H1 (cell line): Measurements from ENCODE around the gene WNT2. TPM values are rescaled to one million over a fixed set of nuclear protein-coding genes. Genes with fewer than 3 reads are reported as not detected.

Source experiments
- CTCF ChIA-PET: fragments of 300-600 bp; sonication (Branson Sonifier 250); formaldehyde crosslinking; loops from one replicate; lab custom pipeline; 2021; ENCODE audit not compliant: partially characterized antibody; lab: Charles Lee
- POLR2A ChIA-PET: fragments of 300-600 bp; sonication (Branson Sonifier 250); formaldehyde crosslinking; loops from one replicate; lab custom pipeline; 2021; ENCODE audit warnings: inconsistent platforms; ENCODE audit not compliant: partially characterized antibody; lab: Charles Lee
- DNase-seq, 2 experiments: peaks; one replicate each; pipeline versions ENCODE4 v3.0.0 to v3.0.0-alpha.2; 2010 to 2022; ENCODE audit warnings: low spot score in 2 of 2, low read depth in 1 of 2, mixed read lengths in 1 of 2
- FAIRE-seq: peaks from 2 replicates; lab custom pipeline; 2011; peaks lifted over from hg19 to GRCh38; lab: Jason Lieb, UNC
- H2AFZ ChIP-seq: 2 replicates; pipeline ENCODE4 v1.8.1; 2012; ENCODE audit warnings: low read length, inconsistent platforms
- H2AK5ac ChIP-seq: 2 replicates; pipeline ENCODE4 v1.6.1; 2013; ENCODE audit warnings: low read depth, low read length
- H2BK120ac ChIP-seq: replicated peaks from 2 replicates; pipeline ENCODE3; 2013; ENCODE audit warnings: low read depth, low read length, inconsistent platforms
- H2BK12ac ChIP-seq: 2 replicates; pipeline ENCODE4 v1.6.1; 2013; ENCODE audit warnings: low read depth, low read length
- H2BK15ac ChIP-seq: 2 replicates; pipeline ENCODE4 v1.6.1; 2013; ENCODE audit warnings: low read length
- H2BK20ac ChIP-seq: 2 replicates; pipeline ENCODE4 v1.6.1; 2013; ENCODE audit warnings: low read length
- H2BK5ac ChIP-seq: 2 replicates; pipeline ENCODE4 v1.6.1; 2013; ENCODE audit warnings: low read depth, low read length
- H3K14ac ChIP-seq: 2 replicates; pipeline ENCODE4 v1.6.1; 2013; ENCODE audit warnings: inconsistent platforms; ENCODE audit not compliant: insufficient read length
- H3K18ac ChIP-seq: 2 replicates; pipeline ENCODE4 v1.6.1; 2013; ENCODE audit warnings: low read length; ENCODE audit errors: extremely low read depth
- H3K23ac ChIP-seq: 2 replicates; pipeline ENCODE4 v1.6.1; 2013; ENCODE audit warnings: inconsistent platforms; ENCODE audit not compliant: insufficient read length
- H3K23me2 ChIP-seq: 2 replicates; pipeline ENCODE4 v1.6.1; 2013; ENCODE audit warnings: low read depth, low read length
- H3K27ac ChIP-seq: 2 replicates; pipeline ENCODE4 v1.6.1; 2011; ENCODE audit warnings: low read depth, low read length, inconsistent platforms
- H3K27me3 ChIP-seq, 4 experiments: replicated peaks in 1 of 4; 1 replicate in 1 of 4; 2 replicates in 3 of 4; pipeline versions ENCODE4 v1.6.1 to v1.8.1; 2011 to 2013; ENCODE audit warnings: low read length in 3 of 4, mild to moderate bottlenecking in 3 of 4, inconsistent platforms in 2 of 4, mixed read lengths in 2 of 4, moderate library complexity in 1 of 4; ENCODE audit not compliant: control insufficient read depth in 3 of 4, insufficient read depth in 3 of 4; ENCODE audit errors: extremely low read depth in 1 of 4
- H3K36me3 ChIP-seq, 4 experiments: 2 replicates each; pipeline versions ENCODE4 v1.6.1 to v1.8.1; 2011 to 2013; ENCODE audit warnings: mild to moderate bottlenecking in 4 of 4, low read length in 3 of 4, moderate library complexity in 2 of 4, control low read depth in 1 of 4, inconsistent platforms in 1 of 4; ENCODE audit not compliant: insufficient read depth in 4 of 4, control insufficient read depth in 2 of 4
- H3K4ac ChIP-seq: replicated peaks from 2 replicates; pipeline ENCODE3; 2013; ENCODE audit warnings: low read length, low read depth, mixed read lengths, inconsistent platforms; ENCODE audit not compliant: insufficient read length
- H3K4me1 ChIP-seq, 4 experiments: replicated peaks in 1 of 4; 1 replicate in 1 of 4; 2 replicates in 3 of 4; pipeline versions ENCODE4 v1.6.1 to v1.8.1; 2011 to 2013; ENCODE audit warnings: low read length in 3 of 4, inconsistent platforms in 2 of 4, mixed read lengths in 1 of 4; ENCODE audit not compliant: insufficient read depth in 4 of 4, control insufficient read depth in 3 of 4
- H3K4me2 ChIP-seq, 2 experiments: 2 replicates each; pipeline versions ENCODE4 v1.6.1 to v1.8.1; 2011 to 2013; ENCODE audit warnings: low read depth in 2 of 2, low read length in 2 of 2, control low read depth in 1 of 2, inconsistent platforms in 1 of 2, mild to moderate bottlenecking in 1 of 2; ENCODE audit not compliant: insufficient read depth in 1 of 2
- H3K4me3 ChIP-seq, 4 experiments: fragments of 200-600, 300-600 bp in 1 of 4; sonication (generic), shearing (Covaris generic), sonication (Bioruptor Twin) in 1 of 4; 2 replicates each; pipeline versions ENCODE4 v1.5.1 to v1.8.1; 2011 to 2016; ENCODE audit warnings: low read length in 4 of 4, low read depth in 3 of 4, control low read depth in 2 of 4, inconsistent platforms in 2 of 4, mild to moderate bottlenecking in 2 of 4, mixed read lengths in 1 of 4, moderate library complexity in 1 of 4; ENCODE audit not compliant: insufficient read depth in 2 of 4; ENCODE audit errors: extremely low read depth in 1 of 4
- H3K56ac ChIP-seq: replicated peaks from 2 replicates; pipeline ENCODE3; 2013; ENCODE audit warnings: low read depth, mild to moderate bottlenecking, mixed read lengths, low read length, inconsistent platforms; ENCODE audit not compliant: insufficient read length
- H3K79me1 ChIP-seq: 2 replicates; pipeline ENCODE4 v1.6.1; 2013; ENCODE audit warnings: low read depth, low read length, control low read depth
- H3K79me2 ChIP-seq, 2 experiments: 2 replicates each; pipeline versions ENCODE4 v1.6.1 to v1.8.1; 2012 to 2013; ENCODE audit warnings: low read length in 2 of 2, mild to moderate bottlenecking in 2 of 2, inconsistent platforms in 1 of 2; ENCODE audit not compliant: insufficient read depth in 2 of 2, control insufficient read depth in 1 of 2
- H3K9ac ChIP-seq, 4 experiments: replicated peaks in 1 of 4; 1 replicate in 1 of 4; 2 replicates in 3 of 4; pipeline versions ENCODE4 v1.6.1 to v1.8.1; 2011 to 2013; ENCODE audit warnings: low read depth in 3 of 4, low read length in 3 of 4, control low read depth in 2 of 4, mild to moderate bottlenecking in 2 of 4, moderate library complexity in 2 of 4, inconsistent platforms in 1 of 4; ENCODE audit errors: extremely low read depth in 1 of 4
- H3K9me3 ChIP-seq, 2 experiments: 2 replicates each; pipeline versions ENCODE4 v1.6.1 to v1.8.1; 2012 to 2013; ENCODE audit warnings: mild to moderate bottlenecking in 2 of 2, moderate library complexity in 2 of 2, control low read depth in 1 of 2, inconsistent platforms in 1 of 2, low read depth in 1 of 2, low read length in 1 of 2, mixed read lengths in 1 of 2; ENCODE audit not compliant: insufficient read depth in 2 of 2
- H4K20me1 ChIP-seq, 2 experiments: replicated peaks in 1 of 2; 2 replicates each; pipeline versions ENCODE3 to v1.8.1; 2011 to 2013; ENCODE audit warnings: inconsistent platforms in 2 of 2, low read length in 2 of 2, mild to moderate bottlenecking in 1 of 2; ENCODE audit not compliant: insufficient read depth in 2 of 2, control insufficient read depth in 1 of 2
- H4K5ac ChIP-seq: 2 replicates; pipeline ENCODE4 v1.6.1; 2013; ENCODE audit warnings: low read length, low read depth, mixed read lengths, inconsistent platforms; ENCODE audit not compliant: insufficient read length
- H4K8ac ChIP-seq: 2 replicates; pipeline ENCODE4 v1.8.0; 2013; ENCODE audit warnings: mild to moderate bottlenecking, moderate library complexity, low read length, inconsistent platforms; ENCODE audit not compliant: insufficient read depth; ENCODE audit errors: extremely low read depth
- H4K91ac ChIP-seq: replicated peaks from 2 replicates; pipeline ENCODE3; 2013; ENCODE audit warnings: low read length, mixed read lengths, inconsistent platforms; ENCODE audit not compliant: insufficient read length
- BCL11A ChIP-seq, 2 experiments: IDR thresholded peaks; one replicate each; pipeline ENCODE4 v1.6.1; 2011; ENCODE audit warnings: low read depth in 2 of 2, low read length in 2 of 2, mild to moderate bottlenecking in 2 of 2
- HDAC6 ChIP-seq: IDR thresholded peaks from one replicate; pipeline ENCODE4 v1.7.1; 2012; ENCODE audit warnings: low read depth, mild to moderate bottlenecking, inconsistent platforms, low read length, moderate library complexity
- WGBS, 2 experiments: shearing (Covaris generic) in 1 of 2; methylation state at CpG; one replicate each; pipeline versions ENCODE4 v1.1.6 to v1.1.7; 2013 to 2015; ENCODE audit warnings: low lambda C conversion rate in 2 of 2, mixed read lengths in 2 of 2, inconsistent platforms in 1 of 2, low coverage in 1 of 2, missing lambda C conversion rate in 1 of 2; ENCODE audit not compliant: insufficient replicate concordance in 2 of 2, insufficient coverage in 1 of 2, insufficient read length in 1 of 2; ENCODE audit errors: extremely low coverage in 1 of 2, missing lambda C conversion rate in 1 of 2; 5-methylcytosine and 5-hydroxymethylcytosine counted together
- polyA plus RNA-seq, 7 experiments: library from polyadenylated mRNA; depleted of rRNA in 3 of 7; stranded (reverse) in 5 of 7; unstranded in 2 of 7; fragments of >200 nt in 5 of 7; fragments of 200-250 nt in 2 of 7; gene quantifications; 1 replicate in 5 of 7; 2 replicates in 1 of 7; 4 replicates in 1 of 7; pipeline versions ENCODE4 v1.2.1 to v1.2.3, GENCODE V29; 2011 to 2013; ENCODE audit warnings: missing spikeins in 2 of 7, mixed read lengths in 2 of 7
- total RNA-seq: library from RNA; stranded (reverse); fragmentation: NEBNext Ultra II Directional; extraction: Animal tissue kit (Norgen Biotek cat#: 25700); gene quantifications from 2 replicates; pipeline ENCODE4 v1.2.1, GENCODE V29; 2021

The WNT2 gene
- total and polyA plus RNA-seq, 2 of the 8 experiments (the other 6 are each of a cell fraction or from before 2014, with no cell fraction given), result not detected

DNA sequence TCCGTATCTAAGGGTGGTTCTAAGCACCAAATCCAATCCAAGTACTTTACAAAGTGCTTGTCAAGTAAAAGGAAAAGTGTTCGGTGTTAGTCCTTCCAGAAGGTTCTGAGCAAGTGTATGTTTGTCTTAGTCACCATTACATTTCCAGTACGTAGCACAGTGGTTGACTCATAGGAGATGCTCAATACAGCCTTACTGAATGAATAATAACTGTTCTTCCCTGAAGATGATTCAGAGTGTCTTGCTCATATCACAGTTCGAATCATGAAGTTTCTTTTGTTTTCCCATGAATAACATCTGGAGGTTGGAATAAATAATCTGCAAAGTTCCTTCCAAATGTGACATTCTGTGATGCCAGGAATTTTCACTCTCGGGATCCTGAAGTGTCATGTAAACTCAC lies 53.4 kb downstream of the WNT2 start:
- Histone ChIP-seq H4K5ac (no peak overlapping the region), H3K56ac (no peak overlapping the region), H3K4me2 (no peak overlapping the region), H4K8ac (no peak overlapping the region), H3K79me2 (no peaks in the 10 kb centered on the region), H4K91ac (no peak overlapping the region), H2BK5ac (no peak overlapping the region), H3K27me3 (no peaks in the 10 kb centered on the region), H2BK20ac (no peak overlapping the region), H2AFZ (no peak overlapping the region), H2AK5ac (no peak overlapping the region), H3K4me1 (no peaks in the 10 kb centered on the region), H2BK120ac (no peak overlapping the region), H4K20me1 (no peaks in the 10 kb centered on the region), H2BK12ac (no peak overlapping the region), H3K23ac (no peak overlapping the region), H3K4me3 (no peak overlapping the region), H3K79me1 (no peaks in the 10 kb centered on the region), H3K14ac (no peak overlapping the region), H3K4ac (no peak overlapping the region), H3K36me3 (no peaks in the 10 kb centered on the region), H3K9me3 (no peaks in the 10 kb centered on the region), H2BK15ac (no peak overlapping the region), H3K27ac (no peak overlapping the region), H3K18ac (no peak overlapping the region), H3K9ac (no peak overlapping the region), H3K23me2 (no peaks in the 10 kb centered on the region)
- TF ChIP-seq BCL11A (IDR thresholded peaks at IDR 0.05; ENCODE audit: low read depth in 2 of 2, low read length in 2 of 2) (no peak), HDAC6 (no peak)
- DNase-seq (no peak), FAIRE-seq (no peak)
- POLR2A ChIA-PET, result no interaction called here
- 87% methylated on average over 5 of the region's 5 CpGs; no CpG with 5 or more reads in 1 of the 2 experiments for WGBS, 2 experiments
- CTCF ChIA-PET, result no interaction called here
